PC-3 (cell line): ENCODE results near the gene TBPL1. TPM values are rescaled to one million over a fixed set of nuclear protein-coding genes. Genes with fewer than 3 reads are reported as not detected.
A peak's percentile ranks its signal among the peaks of the same experiment; 100 is the strongest.

Experiments
- ATAC-seq: fragments of 200-7000 bp; cut with Tn5 transposase; 2 replicates; pipeline ENCODE4 v1.9.1; 2020; ENCODE audit warnings: mild to moderate bottlenecking, moderate library complexity
- BruUV-seq: library from RNA; stranded (reverse); fragments of 400-500 nt; replicated peaks from 2 replicates; lab custom pipeline; 2021; lab: Mats Ljungman, UMichigan
- CTCF ChIA-PET: fragments of 300-600 bp; sonication (Branson Sonifier 250); formaldehyde crosslinking; loops from one replicate; lab custom pipeline; 2022; ENCODE audit warnings: antibody characterized with exemption; lab: Charles Lee
- POLR2A ChIA-PET: fragments of 300-600 bp; sonication (Branson Sonifier 250); formaldehyde crosslinking; loops from one replicate; lab custom pipeline; 2022; ENCODE audit warnings: antibody characterized with exemption; ENCODE audit not compliant: unreplicated experiment; lab: Charles Lee
- DNase-seq: peaks from one replicate; pipeline ENCODE4 v3.0.0-alpha.2; 2015
- H2AFZ ChIP-seq: fragments of 300-600 bp; sonication (generic); 2 replicates; pipeline ENCODE4 v1.6.0; 2016; ENCODE audit warnings: antibody characterized with exemption, low read length
- H3F3A ChIP-seq: fragments of 300-600 bp; sonication (generic); one replicate; pipeline ENCODE4 v1.6.0; 2017; ENCODE audit warnings: antibody characterized with exemption, low read length, control low read depth, mild to moderate bottlenecking; ENCODE audit not compliant: unreplicated experiment
- H3K27ac ChIP-seq: fragments of 300-600 bp; sonication (generic); 2 replicates; pipeline ENCODE4 v1.5.1; 2016; ENCODE audit warnings: mild to moderate bottlenecking, low read length
- H3K27me3 ChIP-seq: fragments of 300-600 bp; sonication (generic); 2 replicates; pipeline ENCODE4 v1.6.1; 2016; ENCODE audit warnings: low read length, mixed read lengths
- H3K36me3 ChIP-seq: fragments of 300-600 bp; sonication (generic); 2 replicates; pipeline ENCODE4 v1.6.1; 2016; ENCODE audit warnings: low read depth, mixed run types, low read length, mixed read lengths
- H3K4me1 ChIP-seq: fragments of 300-600 bp; sonication (generic); 2 replicates; pipeline ENCODE4 v1.5.1; 2016; ENCODE audit warnings: low read length; ENCODE audit not compliant: insufficient read depth
- H3K4me2 ChIP-seq: fragments of 300-600 bp; sonication (generic); 2 replicates; pipeline ENCODE4 v1.6.0; 2016; ENCODE audit warnings: low read length
- H3K4me3 ChIP-seq: fragments of 300-600 bp; sonication (generic); 2 replicates; pipeline ENCODE4 v1.5.1; 2016; ENCODE audit warnings: mild to moderate bottlenecking, low read length, mixed read lengths
- H3K79me2 ChIP-seq: fragments of 300-600 bp; sonication (generic); 2 replicates; pipeline ENCODE4 v1.6.1; 2017; ENCODE audit warnings: low read length, mixed read lengths
- H3K9ac ChIP-seq: fragments of 300-600 bp; sonication (generic); 2 replicates; pipeline ENCODE4 v1.6.0; 2016; ENCODE audit warnings: mild to moderate bottlenecking, low read length
- H3K9me2 ChIP-seq: fragments of 300-600 bp; sonication (generic); replicated peaks from 2 replicates; pipeline ENCODE4 v1.6.1; 2016; ENCODE audit warnings: mixed run types, low read length, mixed read lengths
- H3K9me3 ChIP-seq: fragments of 300-600 bp; sonication (generic); 2 replicates; pipeline ENCODE4 v1.6.1; 2016; ENCODE audit warnings: low read length, mixed read lengths
- H4K20me1 ChIP-seq: fragments of 300-600 bp; sonication (generic); 2 replicates; pipeline ENCODE4 v1.6.1; 2016; ENCODE audit warnings: low read length, mixed read lengths
- EZH2 ChIP-seq: fragments of 300-600 bp; sonication (generic); IDR thresholded peaks from one replicate; pipeline ENCODE4 v1.6.1; 2017; ENCODE audit warnings: antibody characterized with exemption, mild to moderate bottlenecking, low read length; ENCODE audit not compliant: unreplicated experiment
- EZH2phosphoT487 ChIP-seq: fragments of 300-600 bp; sonication (generic); IDR thresholded peaks from 2 replicates; pipeline ENCODE4 v1.6.1; 2018; ENCODE audit warnings: mild to moderate bottlenecking, antibody characterized with exemption, low read length, borderline replicate concordance
- intact Hi-C: fragments of 100-400 bp; cut with micrococcal nuclease; formaldehyde crosslinking; loops from 2 replicates; pipeline ENCODE4 v1.9.0; 2023
- total RNA-seq: library from RNA; depleted of rRNA; stranded (reverse); fragments of >200 nt; gene quantifications from 2 replicates; pipeline ENCODE4 v1.2.3, GENCODE V29; 2014
- TF ChIP-seq, protein P1 (sequence below): fragments of 300-600 bp; sonication (generic); conservative IDR thresholded peaks from 2 replicates; pipeline ENCODE4 v1.5.1; 2017; ENCODE audit warnings: antibody characterized with exemption, low read depth, mild to moderate bottlenecking, low read length

Gene TBPL1
- total RNA-seq, 1 experiment from 2014 or later = 30.8 TPM

DNA sequence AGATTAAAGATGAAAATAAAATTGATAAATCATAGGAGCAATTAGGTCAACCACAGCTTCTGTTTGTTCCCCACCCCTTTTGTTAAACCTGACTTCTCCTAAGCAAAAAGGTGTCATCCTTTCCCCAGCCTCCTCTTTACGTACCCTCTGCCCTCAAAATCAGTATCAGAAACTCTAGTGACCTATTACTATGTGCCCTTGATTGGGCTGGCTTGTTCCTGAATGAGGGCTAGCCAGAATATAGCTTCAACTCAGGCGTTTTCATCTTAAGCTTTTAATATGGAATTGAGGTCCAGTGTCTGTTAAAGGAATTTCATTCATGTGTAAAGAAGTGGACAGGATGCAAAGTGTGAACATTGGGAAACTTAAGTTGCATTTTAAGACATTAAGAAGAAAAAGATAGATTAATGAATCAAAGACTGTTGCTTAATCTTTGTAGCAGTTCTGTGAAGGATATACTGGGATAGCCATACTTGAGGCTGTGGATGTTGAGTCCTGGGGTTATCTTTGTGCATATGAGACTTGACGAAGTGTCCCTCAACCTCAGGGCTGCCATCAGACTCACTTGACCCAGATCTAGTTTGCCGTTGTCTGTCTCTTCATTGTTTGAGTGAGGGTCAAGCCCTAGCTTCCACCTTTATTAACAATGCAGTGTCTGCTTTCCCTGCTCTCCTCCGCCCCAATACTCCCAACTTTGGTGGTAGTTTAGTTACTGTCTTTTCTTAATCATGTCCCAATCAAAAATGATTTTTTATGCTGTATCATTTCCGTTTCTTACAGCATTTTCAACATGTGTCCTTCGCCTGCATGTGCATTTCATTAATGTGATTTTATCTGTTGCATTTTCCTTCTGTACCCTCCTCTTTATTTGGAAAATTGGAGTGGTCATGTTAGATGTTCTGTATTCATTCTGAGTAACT is 1.9 kb downstream of the TBPL1 start:
- no peaks in the 10 kb centered on the region for H3K9me3 ChIP-seq
- H3K9ac ChIP-seq = no peak overlapping the region; the same call in 1 of the 2 replicates
- no peak for DNase-seq
- no peaks in the 10 kb centered on the region; the same call in 1 of the 2 replicates for H4K20me1 ChIP-seq
- peaks cover 66% of the 10 kb centered on the region for H3K79me2 ChIP-seq
- H3K36me3 ChIP-seq = no peaks in the 10 kb centered on the region
- H2AFZ ChIP-seq = no peak overlapping the region
- CTCF ChIA-PET = no interaction called here
- no peaks in the 10 kb centered on the region for H3F3A ChIP-seq
- TF ChIP-seq, protein P1, sequence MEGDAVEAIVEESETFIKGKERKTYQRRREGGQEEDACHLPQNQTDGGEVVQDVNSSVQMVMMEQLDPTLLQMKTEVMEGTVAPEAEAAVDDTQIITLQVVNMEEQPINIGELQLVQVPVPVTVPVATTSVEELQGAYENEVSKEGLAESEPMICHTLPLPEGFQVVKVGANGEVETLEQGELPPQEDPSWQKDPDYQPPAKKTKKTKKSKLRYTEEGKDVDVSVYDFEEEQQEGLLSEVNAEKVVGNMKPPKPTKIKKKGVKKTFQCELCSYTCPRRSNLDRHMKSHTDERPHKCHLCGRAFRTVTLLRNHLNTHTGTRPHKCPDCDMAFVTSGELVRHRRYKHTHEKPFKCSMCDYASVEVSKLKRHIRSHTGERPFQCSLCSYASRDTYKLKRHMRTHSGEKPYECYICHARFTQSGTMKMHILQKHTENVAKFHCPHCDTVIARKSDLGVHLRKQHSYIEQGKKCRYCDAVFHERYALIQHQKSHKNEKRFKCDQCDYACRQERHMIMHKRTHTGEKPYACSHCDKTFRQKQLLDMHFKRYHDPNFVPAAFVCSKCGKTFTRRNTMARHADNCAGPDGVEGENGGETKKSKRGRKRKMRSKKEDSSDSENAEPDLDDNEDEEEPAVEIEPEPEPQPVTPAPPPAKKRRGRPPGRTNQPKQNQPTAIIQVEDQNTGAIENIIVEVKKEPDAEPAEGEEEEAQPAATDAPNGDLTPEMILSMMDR = no peak
- TF ChIP-seq EZH2 (no peak), EZH2phosphoT487 (no peak)
- H3K4me1 ChIP-seq = peaks cover 18% of the 10 kb centered on the region
- H3K9me2 ChIP-seq = no peaks in the 10 kb centered on the region
- no peak overlapping the region for H3K27ac ChIP-seq
- H3K27me3 ChIP-seq = no peaks in the 10 kb centered on the region
- POLR2A ChIA-PET = no interaction called here
- ATAC-seq = no peak
- H3K4me3 ChIP-seq = peak overlapping the region; percentile 77
- no TSS peak for BruUV-seq
- intact Hi-C loops = no loop called here
- H3K4me2 ChIP-seq = peak overlapping the region; percentile 84

DNA sequence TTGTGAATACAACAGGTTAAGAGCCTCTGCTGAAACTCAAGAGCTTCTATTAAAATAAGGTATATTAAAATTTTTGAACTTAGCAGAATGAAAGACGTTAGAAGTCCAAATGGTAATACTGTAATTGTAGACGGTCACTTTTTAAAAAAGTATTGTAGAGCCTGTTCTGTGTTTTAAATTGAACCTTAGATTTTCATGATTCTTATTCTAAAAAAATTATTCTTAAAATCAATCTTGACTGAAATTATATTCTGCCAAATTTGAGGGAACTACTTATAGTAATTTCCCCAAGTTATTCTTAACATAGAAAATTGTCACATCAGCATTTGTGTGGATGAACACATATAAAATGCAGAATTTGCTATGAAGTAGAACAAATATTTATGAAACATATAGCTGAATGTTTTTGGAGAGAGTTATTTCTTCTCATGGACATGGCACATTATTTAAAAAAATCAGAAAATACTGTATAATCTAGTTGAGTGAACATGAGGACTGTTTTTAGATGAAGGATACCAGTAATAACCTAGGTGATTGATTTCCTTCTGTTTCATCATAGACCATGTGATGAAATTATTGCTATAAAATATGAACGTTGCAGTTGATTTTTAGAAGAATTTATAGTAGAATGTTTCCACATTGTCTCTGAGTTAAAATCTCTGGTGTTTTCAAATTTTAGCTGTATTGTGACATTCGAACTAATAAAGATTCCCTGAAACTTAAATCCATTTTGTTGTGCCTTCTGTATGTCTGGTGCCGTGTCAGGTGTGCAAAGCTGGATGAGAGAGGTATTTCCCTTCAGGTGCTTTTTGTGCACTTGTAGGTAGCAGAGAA is 2.8 kb downstream of the TBPL1 start:
- ChIA-PET CTCF (no interaction called here), POLR2A (no interaction called here)
- Histone ChIP-seq H2AFZ (no peak overlapping the region), H3K4me1 (peaks cover 18% of the 10 kb centered on the region), H3K9ac (no peak overlapping the region), H4K20me1 (no peaks in the 10 kb centered on the region; the same call in 1 of the 2 replicates), H3K4me3 (0 out of 2 replicates have a peak overlapping the region, but pooled peaks have one; percentile 77), H3K27me3 (no peaks in the 10 kb centered on the region), H3K36me3 (no peaks in the 10 kb centered on the region), H3K79me2 (peaks cover 75% of the 10 kb centered on the region), H3K9me3 (no peaks in the 10 kb centered on the region), H3K9me2 (no peaks in the 10 kb centered on the region), H3F3A (no peaks in the 10 kb centered on the region), H3K4me2 (peak overlapping the region; percentile 84), H3K27ac (no peak overlapping the region)
- intact Hi-C loops = no loop called here
- TF ChIP-seq EZH2phosphoT487 (no peak), EZH2 (no peak)
- TF ChIP-seq, protein P1 = no peak
- ATAC-seq = no peak
- BruUV-seq = no TSS peak
- DNase-seq = no peak
